ENCODE measurements around the gene NDUFS6. TPM values are rescaled to one million over a fixed set of nuclear protein-coding genes. Genes with fewer than 3 reads are reported as not detected.

Gene NDUFS6
- total and polyA plus RNA-seq, 2 of the 8 experiments (the other 6 are each of a cell fraction or from before 2014, with no cell fraction given), result 72.7 to 191 TPM

DNA sequence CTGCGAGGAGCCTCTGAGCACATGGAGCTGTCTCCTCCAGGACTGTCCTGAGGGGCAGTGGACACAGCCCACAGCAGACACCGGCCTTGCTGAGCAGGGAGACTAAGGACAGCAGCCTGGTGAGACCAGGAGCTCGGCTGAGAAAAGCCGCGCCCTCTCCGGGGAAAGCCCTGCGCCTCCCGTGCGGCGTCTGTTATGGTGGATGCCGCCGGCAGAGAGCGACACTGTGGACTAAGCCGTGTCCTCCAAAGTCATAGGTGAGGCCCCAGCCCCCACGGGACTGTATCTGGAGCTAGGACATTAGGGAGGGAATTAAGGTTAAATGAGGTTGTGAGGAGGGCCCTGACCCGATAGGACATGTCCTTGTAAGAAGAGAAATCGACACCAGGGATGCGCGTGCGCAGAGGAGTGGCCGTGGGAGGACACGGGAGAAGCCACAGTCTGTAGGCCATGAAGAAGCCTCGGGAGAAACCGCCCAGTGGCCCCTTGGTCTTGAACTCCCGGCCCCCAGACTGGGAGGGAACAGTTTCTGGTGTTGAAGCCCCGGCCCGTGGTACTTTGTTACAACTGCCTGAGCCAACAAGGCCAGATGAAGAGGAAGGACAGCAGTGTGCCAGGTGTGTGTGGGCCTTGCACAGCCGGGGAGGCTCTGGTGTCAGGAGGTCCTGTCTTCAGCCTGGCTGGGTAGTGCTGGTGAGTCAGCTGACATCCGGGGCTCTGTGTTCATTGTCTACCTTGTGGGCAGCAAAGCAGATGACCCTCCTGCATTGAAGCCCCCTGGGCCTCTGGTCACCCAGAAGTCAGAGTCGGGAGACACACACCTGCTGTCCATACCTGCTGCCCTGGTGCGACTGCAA is 23.7 kb upstream of the NDUFS6 start:
- Histone ChIP-seq H2BK120ac (replicated peaks; ENCODE audit: low read depth, low read length) (no peak overlapping the region), H2AFZ (ENCODE audit: low read length) (no peak overlapping the region), H2AK5ac (ENCODE audit: low read depth, low read length) (no peak overlapping the region), H3K23ac (ENCODE audit: insufficient read length) (no peak overlapping the region), H3K27me3 (replicated peaks in 1 of 4; ENCODE audit: control insufficient read depth in 3 of 4, extremely low read depth in 1 of 4, insufficient read depth in 3 of 4, low read length in 3 of 4) (no peaks in the 10 kb centered on the region), H4K8ac (ENCODE audit: extremely low read depth, insufficient read depth, low read length) (no peak overlapping the region), H3K4me2 (ENCODE audit: insufficient read depth in 1 of 2, low read depth in 2 of 2, low read length in 2 of 2) (no peak overlapping the region), H3K27ac (ENCODE audit: low read depth, low read length) (no peak overlapping the region), H2BK15ac (ENCODE audit: low read length) (no peak overlapping the region), H3K23me2 (ENCODE audit: low read depth, low read length) (no peaks in the 10 kb centered on the region), H3K9ac (replicated peaks in 1 of 4; ENCODE audit: extremely low read depth in 1 of 4, low read depth in 3 of 4, low read length in 3 of 4) (no peak overlapping the region), H4K5ac (ENCODE audit: insufficient read length, low read depth, low read length) (no peak overlapping the region), H3K4me1 (replicated peaks in 1 of 4; ENCODE audit: control insufficient read depth in 3 of 4, insufficient read depth in 4 of 4, low read length in 3 of 4) (no peaks in the 10 kb centered on the region), H4K20me1 (replicated peaks in 1 of 2; ENCODE audit: control insufficient read depth in 1 of 2, insufficient read depth in 2 of 2, low read length in 2 of 2) (peaks cover 0 to under 1% of the 10 kb centered on the region in 2 experiments), H3K56ac (replicated peaks; ENCODE audit: insufficient read length, low read depth, low read length) (no peak overlapping the region), H3K14ac (ENCODE audit: insufficient read length) (no peak overlapping the region), H3K4ac (replicated peaks; ENCODE audit: insufficient read length, low read depth, low read length) (no peak overlapping the region), H3K36me3 (ENCODE audit: control insufficient read depth in 2 of 4, insufficient read depth in 4 of 4, low read length in 3 of 4) (no peaks in the 10 kb centered on the region), H3K79me1 (ENCODE audit: low read depth, low read length) (no peaks in the 10 kb centered on the region), H2BK20ac (ENCODE audit: low read length) (no peak overlapping the region), H3K9me3 (ENCODE audit: insufficient read depth in 2 of 2, low read depth in 1 of 2, low read length in 1 of 2) (no peaks in the 10 kb centered on the region), H4K91ac (replicated peaks; ENCODE audit: insufficient read length, low read length) (no peak overlapping the region), H2BK12ac (ENCODE audit: low read depth, low read length) (no peak overlapping the region), H3K18ac (ENCODE audit: extremely low read depth, low read length) (no peak overlapping the region), H3K4me3 (ENCODE audit: extremely low read depth in 1 of 4, insufficient read depth in 2 of 4, low read depth in 3 of 4, low read length in 4 of 4) (no peak overlapping the region), H2BK5ac (ENCODE audit: low read depth, low read length) (no peak overlapping the region), H3K79me2 (ENCODE audit: control insufficient read depth in 1 of 2, insufficient read depth in 2 of 2, low read length in 2 of 2) (no peaks in the 10 kb centered on the region)
- WGBS, 2 experiments (ENCODE audit: extremely low coverage in 1 of 2, insufficient coverage in 1 of 2, insufficient read length in 1 of 2, insufficient replicate concordance in 2 of 2, low coverage in 1 of 2, low lambda C conversion rate in 2 of 2, missing lambda C conversion rate in 1 of 2), result 91% methylated on average over 28 of the region's 31 CpGs; no CpG with 5 or more reads in 1 of the 2 experiments
- ChIA-PET CTCF (ENCODE audit: partially characterized antibody) (interaction anchor here (1.3 to 2.9 kb wide), 2 partner anchors 14 to 39 kb away, joined by 5 to 18 read pairs; no protein-coding TSS in a partner anchor), POLR2A (ENCODE audit: partially characterized antibody) (interaction anchor here (1.5 kb wide), 1 partner anchor 12 kb away, joined by 3 read pairs; no protein-coding TSS in a partner anchor)
- FAIRE-seq (no peak), DNase-seq (ENCODE audit: low read depth in 1 of 2, low spot score in 2 of 2) (no peak)
- TF ChIP-seq TAF7 (optimal IDR thresholded peaks at IDR 0.05; ENCODE audit: borderline replicate concordance, low read depth, low read length) (no peak), FOSL1 (IDR thresholded peaks at IDR 0.05; ENCODE audit: insufficient read depth, low read depth, low read length) (no peak), SP1 (IDR thresholded peaks at IDR 0.05; ENCODE audit: low read depth, low read length) (no peak)
